Activated CD8-positive, alpha-beta T cell treated with anti-CD3 and anti-CD28 coated beads, Interleukin-2, amount 10 ng/mL, durations not matched to agents 7 days and 5 days (primary cell): Measurements from ENCODE around the gene ACTC1. TPM values are rescaled to one million over a fixed set of nuclear protein-coding genes. Genes with fewer than 3 reads are reported as not detected.

Source experiments
- ATAC-seq: fragments of 150-1000 bp; cut with Tn5 transposase; one replicate; pipeline ENCODE4 v1.10.0; 2021; ENCODE audit warnings: moderate library complexity
- CTCF ChIA-PET: fragments of 350-600 bp; sonication (Branson Sonifier 250); formaldehyde crosslinking; loops from one replicate; lab custom pipeline; 2021; ENCODE audit warnings: antibody characterized with exemption; lab: Charles Lee
- POLR2A ChIA-PET: fragments of 350-600 bp; sonication (Branson Sonifier 250); formaldehyde crosslinking; loops from one replicate; lab custom pipeline; 2021; ENCODE audit warnings: antibody characterized with exemption; lab: Charles Lee
- DNase-seq: peaks from one replicate; pipeline ENCODE4 v3.0.0-alpha.2; 2020
- H3K27ac Mint-ChIP-seq: one replicate; pipeline ENCODE4 v1.8.0; 2021; ENCODE audit warnings: mild to moderate bottlenecking, mixed read lengths
- H3K27me3 Mint-ChIP-seq: one replicate; pipeline ENCODE4 v1.8.0; 2021; ENCODE audit warnings: low read depth, mixed read lengths
- H3K36me3 Mint-ChIP-seq: one replicate; pipeline ENCODE4 v1.8.0; 2021; ENCODE audit warnings: low read depth, mixed read lengths
- H3K4me1 Mint-ChIP-seq: one replicate; pipeline ENCODE4 v1.8.0; 2021; ENCODE audit warnings: low read depth, mixed read lengths
- H3K4me3 Mint-ChIP-seq: one replicate; pipeline ENCODE4 v1.8.0; 2021; ENCODE audit warnings: mild to moderate bottlenecking, mixed read lengths
- H3K9me3 Mint-ChIP-seq: one replicate; pipeline ENCODE4 v1.8.0; 2022; ENCODE audit warnings: mixed read lengths; ENCODE audit not compliant: insufficient read depth
- total RNA-seq, 2 experiments: library from RNA; stranded (reverse); gene quantifications; one replicate each; pipeline ENCODE4 v1.2.3, GENCODE V29; 2021

ACTC1 gene
- total RNA-seq, 2 experiments from 2014 or later = not detected

DNA sequence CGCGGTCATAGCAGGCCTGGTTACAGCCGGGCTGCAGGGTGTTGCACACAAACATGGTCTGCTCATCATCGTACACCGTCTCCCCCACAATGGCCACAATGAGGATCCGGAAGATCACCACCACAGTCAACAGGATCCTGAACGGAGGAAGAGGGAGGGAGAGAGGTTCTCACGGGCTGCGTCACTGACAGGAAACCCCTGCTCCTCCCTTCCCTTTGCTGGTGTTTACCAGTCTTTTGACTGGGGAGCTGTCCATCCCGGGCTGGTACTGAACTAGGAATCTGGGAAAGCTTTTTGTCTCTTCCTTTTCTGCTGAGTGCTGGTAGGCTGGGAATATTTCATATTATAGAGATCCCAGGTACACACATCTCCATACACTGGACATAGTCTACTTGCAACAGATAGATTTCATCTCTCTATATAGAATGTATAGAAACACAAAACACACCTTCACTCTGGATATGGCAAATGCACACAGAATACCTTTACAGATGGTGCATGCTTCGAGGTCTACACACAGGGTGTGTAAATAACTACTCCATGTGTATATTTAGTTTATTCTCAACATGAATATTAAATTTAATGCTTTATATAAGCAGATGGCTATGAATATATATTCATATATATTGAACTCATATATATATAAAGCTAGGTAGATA lies 42.0 kb downstream of the ACTC1 start:
- CTCF ChIA-PET = no interaction called here

DNA sequence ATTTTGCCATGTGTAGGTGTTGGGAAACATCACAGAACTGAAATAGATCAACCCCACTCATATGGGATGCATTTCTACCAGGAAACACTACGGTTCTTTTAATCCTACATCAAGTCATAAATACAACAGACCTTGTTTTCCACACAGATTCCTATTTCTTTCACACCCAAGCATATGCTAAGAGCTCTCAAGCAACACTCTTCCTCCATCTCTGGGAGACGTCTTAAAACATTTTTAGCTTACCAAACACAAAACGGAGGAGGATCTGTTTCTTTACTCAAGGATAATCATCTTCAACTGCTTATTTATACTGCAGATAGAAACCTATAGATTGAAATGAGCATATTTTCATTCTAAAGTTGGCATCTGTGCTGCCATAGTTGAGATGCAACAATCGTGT lies 45.7 kb downstream of the ACTC1 start:
- Mint-ChIP-seq H3K36me3 (no peaks in the 10 kb centered on the region), H3K9me3 (no peaks in the 10 kb centered on the region)

More for the DNA sequence above, 42.0 kb downstream of the ACTC1 start:
- no peak overlapping the region for H3K4me3 Mint-ChIP-seq
- H3K4me1 Mint-ChIP-seq = peaks cover 6% of the 10 kb centered on the region
- peaks cover 39% of the 10 kb centered on the region for H3K27me3 Mint-ChIP-seq
- DNase-seq (no peak), ATAC-seq (no peak)
- no peak overlapping the region for H3K27ac Mint-ChIP-seq
- H3K36me3 Mint-ChIP-seq = no peaks in the 10 kb centered on the region
- POLR2A ChIA-PET = no interaction called here
- H3K9me3 Mint-ChIP-seq = no peaks in the 10 kb centered on the region

More for the DNA sequence above, 45.7 kb downstream of the ACTC1 start:
- no peak overlapping the region for H3K27ac Mint-ChIP-seq
- no peak overlapping the region for H3K4me3 Mint-ChIP-seq
- ChIA-PET POLR2A (no interaction called here), CTCF (no interaction called here)
- DNase-seq (no peak), ATAC-seq (no peak)
- peaks cover 26% of the 10 kb centered on the region for H3K27me3 Mint-ChIP-seq
- peaks cover 6% of the 10 kb centered on the region for H3K4me1 Mint-ChIP-seq

Other genes with a start within 250 kb of the ACTC1 start
- 100 to 1,000 TPM; 189 to 191 TPM for gene GOLGA8B, start 211.9 kb downstream of the ACTC1 start, total RNA-seq
- gene GJD2, start 40.6 kb downstream of the ACTC1 start, total RNA-seq = not detected
- gene AQR, start 174.2 kb upstream of the ACTC1 start, total RNA-seq = 10 to 100 TPM; 33.2 to 37.0 TPM
- gene ZNF770, start 192.7 kb upstream of the ACTC1 start, total RNA-seq = 10 to 100 TPM; 34.0 to 35.1 TPM